OCI-LY3 (cell line): ENCODE measurements around the gene BMP10.

Source experiments
- H2AFZ ChIP-seq: fragments of 200-600, 300-600 bp; shearing (Covaris generic); 2 replicates; pipeline ENCODE4 v1.6.0; 2014; ENCODE audit warnings: antibody characterized with exemption, low read depth, low read length
- H3K27ac ChIP-seq: fragments of 200-600, 300-600 bp; sonication (generic); 2 replicates; pipeline ENCODE4 v1.5.1; 2014; ENCODE audit warnings: mild to moderate bottlenecking, low read length, moderate library complexity, mixed read lengths
- H3K27me3 ChIP-seq: fragments of 200-600, 300-600 bp; sonication (generic); 2 replicates; pipeline ENCODE4 v1.6.1; 2014; ENCODE audit warnings: low read depth, low read length, mixed read lengths
- H3K36me3 ChIP-seq: fragments of 200-600, 300-600 bp; sonication (generic); replicated peaks from 2 replicates; pipeline ENCODE3; 2014; ENCODE audit warnings: low read depth, low read length, mixed read lengths
- H3K4me1 ChIP-seq: fragments of 300-600, 200-600 bp; sonication (generic); 2 replicates; pipeline ENCODE4 v1.6.1; 2014; ENCODE audit warnings: low read length, mixed read lengths
- H3K4me2 ChIP-seq: fragments of 200-600, 300-600 bp; sonication (generic); 2 replicates; pipeline ENCODE4 v1.6.1; 2014; ENCODE audit warnings: low read length, mixed read lengths
- H3K4me3 ChIP-seq: fragments of 300-600, 200-600 bp; sonication (generic); 2 replicates; pipeline ENCODE4 v1.5.1; 2014; ENCODE audit warnings: antibody characterized with exemption, mild to moderate bottlenecking, low read length, moderate library complexity
- H3K79me2 ChIP-seq: fragments of 300-600, 200-600 bp; shearing (Covaris generic); 2 replicates; pipeline ENCODE4 v1.6.1; 2014; ENCODE audit warnings: mild to moderate bottlenecking, low read length, mixed read lengths
- H3K9ac ChIP-seq: fragments of 300-600, 200-600 bp; shearing (Covaris generic); 2 replicates; pipeline ENCODE4 v1.6.0; 2014; ENCODE audit warnings: mild to moderate bottlenecking, low read length, moderate library complexity
- H3K9me3 ChIP-seq: fragments of 200-600, 300-600 bp; shearing (Covaris generic); 2 replicates; pipeline ENCODE4 v1.6.1; 2014; ENCODE audit warnings: low read length, mixed read lengths; ENCODE audit not compliant: insufficient read depth
- H4K20me1 ChIP-seq: fragments of 200-600, 300-600 bp; sonication (generic); 2 replicates; pipeline ENCODE4 v1.6.1; 2016; ENCODE audit warnings: low read length, mixed read lengths; ENCODE audit not compliant: insufficient read depth
- EZH2phosphoT487 ChIP-seq: fragments of 200-600 bp; shearing (Covaris generic); IDR thresholded peaks from 2 replicates; pipeline ENCODE4 v1.6.1; 2018; ENCODE audit warnings: antibody characterized with exemption, mixed run types, low read depth
- TF ChIP-seq, protein P1 (sequence below): fragments of 200-600, 300-600 bp; sonication (generic); IDR thresholded peaks from 2 replicates; pipeline ENCODE4 v1.5.1; 2014; ENCODE audit warnings: antibody characterized with exemption, low read length, low read depth

BMP10 gene, protein sequence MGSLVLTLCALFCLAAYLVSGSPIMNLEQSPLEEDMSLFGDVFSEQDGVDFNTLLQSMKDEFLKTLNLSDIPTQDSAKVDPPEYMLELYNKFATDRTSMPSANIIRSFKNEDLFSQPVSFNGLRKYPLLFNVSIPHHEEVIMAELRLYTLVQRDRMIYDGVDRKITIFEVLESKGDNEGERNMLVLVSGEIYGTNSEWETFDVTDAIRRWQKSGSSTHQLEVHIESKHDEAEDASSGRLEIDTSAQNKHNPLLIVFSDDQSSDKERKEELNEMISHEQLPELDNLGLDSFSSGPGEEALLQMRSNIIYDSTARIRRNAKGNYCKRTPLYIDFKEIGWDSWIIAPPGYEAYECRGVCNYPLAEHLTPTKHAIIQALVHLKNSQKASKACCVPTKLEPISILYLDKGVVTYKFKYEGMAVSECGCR

DNA sequence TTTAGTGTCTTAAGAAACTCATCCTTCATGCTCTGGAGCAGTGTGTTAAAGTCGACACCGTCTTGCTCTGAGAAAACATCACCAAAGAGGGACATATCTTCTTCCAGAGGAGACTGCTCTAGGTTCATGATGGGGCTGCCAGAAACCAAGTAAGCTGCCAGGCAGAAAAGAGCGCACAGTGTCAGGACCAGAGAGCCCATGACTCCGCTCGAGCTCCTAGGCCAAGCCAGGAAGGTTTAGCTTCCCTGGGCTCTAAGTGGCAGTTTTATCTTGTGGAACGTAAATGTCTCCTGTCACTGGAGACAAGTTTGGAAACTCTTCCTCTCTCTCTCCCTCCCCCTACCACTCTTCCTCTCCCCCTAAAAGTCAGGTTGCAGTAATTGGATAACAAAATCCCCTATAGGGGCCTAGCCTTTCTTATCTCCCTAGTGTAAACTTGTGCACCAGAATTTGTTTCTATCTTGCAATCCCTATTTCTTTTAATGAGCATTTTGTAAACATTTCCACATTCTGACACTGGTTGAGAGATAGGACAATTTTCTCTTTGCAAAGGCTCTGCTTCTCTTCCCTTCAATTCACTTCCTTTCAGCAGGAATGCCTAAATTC lies at the start of gene BMP10:
TSS of gene BMP10 (minus strand) at position 239 of the 606 bp plus-strand sequence. CDS start at position 200, 39 bp downstream.
- Histone ChIP-seq H3K9ac (no peak within 1 kb of the TSS), H4K20me1 (no peaks in the 10 kb centered on the region), H2AFZ (no peak within 1 kb of the TSS), H3K36me3 (no peaks in the 10 kb centered on the region), H3K9me3 (no peaks in the 10 kb centered on the region), H3K27me3 (no peaks in the 10 kb centered on the region), H3K4me1 (peaks cover 7% of the 10 kb centered on the region), H3K4me3 (no peak within 1 kb of the TSS), H3K27ac (no peak within 1 kb of the TSS), H3K4me2 (no peak within 1 kb of the TSS), H3K79me2 (no peaks in the 10 kb centered on the region)
- TF ChIP-seq, protein P1, sequence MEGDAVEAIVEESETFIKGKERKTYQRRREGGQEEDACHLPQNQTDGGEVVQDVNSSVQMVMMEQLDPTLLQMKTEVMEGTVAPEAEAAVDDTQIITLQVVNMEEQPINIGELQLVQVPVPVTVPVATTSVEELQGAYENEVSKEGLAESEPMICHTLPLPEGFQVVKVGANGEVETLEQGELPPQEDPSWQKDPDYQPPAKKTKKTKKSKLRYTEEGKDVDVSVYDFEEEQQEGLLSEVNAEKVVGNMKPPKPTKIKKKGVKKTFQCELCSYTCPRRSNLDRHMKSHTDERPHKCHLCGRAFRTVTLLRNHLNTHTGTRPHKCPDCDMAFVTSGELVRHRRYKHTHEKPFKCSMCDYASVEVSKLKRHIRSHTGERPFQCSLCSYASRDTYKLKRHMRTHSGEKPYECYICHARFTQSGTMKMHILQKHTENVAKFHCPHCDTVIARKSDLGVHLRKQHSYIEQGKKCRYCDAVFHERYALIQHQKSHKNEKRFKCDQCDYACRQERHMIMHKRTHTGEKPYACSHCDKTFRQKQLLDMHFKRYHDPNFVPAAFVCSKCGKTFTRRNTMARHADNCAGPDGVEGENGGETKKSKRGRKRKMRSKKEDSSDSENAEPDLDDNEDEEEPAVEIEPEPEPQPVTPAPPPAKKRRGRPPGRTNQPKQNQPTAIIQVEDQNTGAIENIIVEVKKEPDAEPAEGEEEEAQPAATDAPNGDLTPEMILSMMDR = no peak
- TF ChIP-seq EZH2phosphoT487 = no peak

DNA sequence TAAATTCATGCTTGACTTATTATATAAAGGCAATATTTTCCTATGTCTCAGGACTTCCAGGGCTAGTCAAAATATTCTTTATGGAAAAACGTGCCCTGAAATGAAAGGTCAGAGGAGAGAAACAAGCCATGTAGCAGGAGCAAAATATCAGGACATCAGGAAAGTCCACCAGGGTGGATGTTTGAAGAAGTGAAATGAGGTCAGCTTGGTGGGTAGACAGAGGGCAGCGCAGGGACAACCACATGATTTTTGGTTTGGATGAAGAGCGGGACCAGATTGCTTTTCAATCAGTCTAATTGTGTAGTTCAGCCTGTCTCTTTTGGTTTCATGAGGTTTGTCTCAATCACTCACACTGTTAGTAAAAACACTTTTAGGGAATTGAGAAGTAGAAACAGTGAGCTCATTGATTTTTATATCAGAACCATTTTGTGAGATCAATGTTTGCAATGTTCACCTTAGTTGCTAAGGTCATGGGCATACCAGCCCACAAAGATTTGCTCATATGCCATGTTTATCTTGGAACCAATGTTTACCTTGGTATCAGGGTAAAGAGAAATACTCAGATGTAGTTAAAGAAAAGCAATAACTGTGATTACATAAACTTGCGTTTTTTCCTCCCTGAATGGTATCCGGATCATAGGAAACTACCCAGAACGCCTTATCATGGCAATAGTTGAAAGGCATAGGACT lies 49.4 kb upstream of the BMP10 start:
- Histone ChIP-seq H3K4me2 (no peak overlapping the region), H4K20me1 (no peaks in the 10 kb centered on the region), H3K4me1 (peaks cover 30% of the 10 kb centered on the region), H3K4me3 (no peak overlapping the region), H3K27ac (no peak overlapping the region), H3K36me3 (no peaks in the 10 kb centered on the region), H3K9me3 (no peaks in the 10 kb centered on the region), H3K9ac (no peak overlapping the region), H3K27me3 (no peaks in the 10 kb centered on the region), H3K79me2 (no peaks in the 10 kb centered on the region), H2AFZ (no peak overlapping the region)
- TF ChIP-seq, protein P1 = no peak
- TF ChIP-seq EZH2phosphoT487 = no peak

DNA sequence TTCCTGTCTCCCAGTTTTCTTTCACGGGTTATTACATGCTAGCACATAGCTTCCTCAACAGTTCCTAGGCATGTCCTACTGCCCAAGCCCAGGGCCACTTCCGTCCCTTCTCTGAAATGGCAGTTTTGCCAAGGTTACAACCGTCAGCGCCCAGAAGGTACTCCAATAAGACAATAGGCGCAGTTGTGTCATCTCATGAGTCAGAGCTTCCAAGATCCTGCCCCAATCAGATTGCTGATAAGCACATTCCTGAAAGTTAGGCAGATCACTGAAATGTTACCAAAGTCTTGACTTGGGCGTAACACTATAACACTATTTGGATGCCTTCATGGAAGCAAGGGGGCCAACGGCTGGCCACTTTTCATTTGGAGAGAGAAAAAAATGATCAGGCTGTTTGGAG lies 47.3 kb upstream of the BMP10 start:
- no peak overlapping the region for H3K9ac ChIP-seq
- H3K79me2 ChIP-seq = no peaks in the 10 kb centered on the region
- H3K4me2 ChIP-seq = no peak overlapping the region
- H3K4me3 ChIP-seq = no peak overlapping the region
- no peaks in the 10 kb centered on the region for H3K9me3 ChIP-seq
- H3K27me3 ChIP-seq = no peaks in the 10 kb centered on the region
- TF ChIP-seq, protein P1 = no peak
- no peak for TF ChIP-seq EZH2phosphoT487
- H3K4me1 ChIP-seq = peaks cover 10% of the 10 kb centered on the region
- no peaks in the 10 kb centered on the region for H3K36me3 ChIP-seq
- H3K27ac ChIP-seq = no peak overlapping the region
- no peaks in the 10 kb centered on the region for H4K20me1 ChIP-seq
- H2AFZ ChIP-seq = no peak overlapping the region
